Transverse colon (tissue), 4 donors: ENCODE data around the gene KATNA1. TPM values are rescaled to one million over a fixed set of nuclear protein-coding genes. Genes with fewer than 3 reads are reported as not detected.

Experiments
- DNase-seq: peaks from one replicate; pipeline ENCODE4 v3.0.0-alpha.2; 2019
- H3K27ac ChIP-seq, 4 donors: fragments of 200-600 bp; sonication (generic); 2 replicates each; pipeline ENCODE4 v1.5.1; 2016 to 2018; ENCODE audit warnings: inconsistent platforms in 4 of 4
- H3K27me3 ChIP-seq: fragments of 200-600 bp; sonication (generic); 2 replicates; pipeline ENCODE4 v1.5.1; 2017; ENCODE audit warnings: inconsistent platforms
- H3K36me3 ChIP-seq, 4 donors: fragments of 200-600 bp; sonication (generic); 2 replicates each; pipeline ENCODE4 v1.5.1; 2017 to 2019; ENCODE audit warnings: inconsistent platforms in 4 of 4
- H3K4me1 ChIP-seq, 4 donors: fragments of 200-600 bp; sonication (generic); 2 replicates each; pipeline ENCODE4 v1.5.1; 2017 to 2020; ENCODE audit warnings: inconsistent platforms in 4 of 4
- H3K4me3 ChIP-seq, 4 donors: fragments of 200-600 bp; sonication (generic); 1 replicate in 1 of 4; 2 replicates in 3 of 4; pipeline versions ENCODE4 v1.5.1 to v1.6.1; 2017 to 2019; ENCODE audit warnings: inconsistent platforms in 4 of 4
- H3K9me3 ChIP-seq, 2 donors: fragments of 200-600 bp; sonication (generic); 2 replicates each; pipeline ENCODE4 v1.5.1; 2017 to 2019; ENCODE audit warnings: inconsistent platforms in 2 of 2
- EP300 ChIP-seq: sonication (generic); formaldehyde crosslinking; IDR thresholded peaks from one replicate; pipeline ENCODE4 v1.6.1; 2017; ENCODE audit warnings: antibody characterized with exemption, low read depth
- POLR2A ChIP-seq: fragments of 450-650 bp; IDR thresholded peaks from one replicate; pipeline ENCODE4 v1.6.1; 2016; ENCODE audit warnings: antibody characterized with exemption, mild to moderate bottlenecking, moderate library complexity
- POLR2AphosphoS5 ChIP-seq, 3 donors: sonication (generic); formaldehyde crosslinking; IDR thresholded peaks; one replicate each; pipeline ENCODE4 v1.6.1; 2016; ENCODE audit warnings: antibody characterized with exemption in 3 of 3
- WGBS, 2 donors: methylation state at CpG; one replicate each; pipeline ENCODE4 v1.1.5; 2018; ENCODE audit warnings: low coverage in 1 of 2; 5-methylcytosine and 5-hydroxymethylcytosine counted together
- in situ Hi-C, 4 donors: fragments of 200-750 bp; cut with MboI; loops; one replicate each; pipeline versions ENCODE4 v1.15.0 to v1.15.1; 2017; ENCODE audit warnings: low sequenced_read_pairs in 3 of 4, low pct_ligation_motif_present in 1 of 4, low pct_unique_long_range_greater_than_20kb in 1 of 4
- intact Hi-C: fragments of 100-400 bp; cut with DNase I; formaldehyde crosslinking; loops from one replicate; pipeline ENCODE4 v1.15.1; 2023; ENCODE audit warnings: low total_unique reads
- total RNA-seq, 4 donors: library from RNA; depleted of rRNA; stranded (reverse); fragments of >200 nt; gene quantifications; one replicate each; pipeline ENCODE4 v1.1.0, GENCODE V29; 2016
- TF ChIP-seq, protein P1 (sequence below), 5 experiments: fragments of 200-600 bp in 3 of 5; fragments of 450-650 bp in 2 of 5; sonication (generic) in 3 of 5; IDR thresholded peaks; 1 replicate in 2 of 5; 2 replicates in 3 of 5; pipeline ENCODE4 v1.5.1; 2016 to 2017; ENCODE audit warnings: antibody characterized with exemption in 5 of 5, inconsistent platforms in 3 of 5, mild to moderate bottlenecking in 2 of 5, moderate library complexity in 1 of 5

KATNA1 gene
- total RNA-seq, 4 donors from 2014 or later: 2.4 to 16.5 (median 12.2) TPM

DNA sequence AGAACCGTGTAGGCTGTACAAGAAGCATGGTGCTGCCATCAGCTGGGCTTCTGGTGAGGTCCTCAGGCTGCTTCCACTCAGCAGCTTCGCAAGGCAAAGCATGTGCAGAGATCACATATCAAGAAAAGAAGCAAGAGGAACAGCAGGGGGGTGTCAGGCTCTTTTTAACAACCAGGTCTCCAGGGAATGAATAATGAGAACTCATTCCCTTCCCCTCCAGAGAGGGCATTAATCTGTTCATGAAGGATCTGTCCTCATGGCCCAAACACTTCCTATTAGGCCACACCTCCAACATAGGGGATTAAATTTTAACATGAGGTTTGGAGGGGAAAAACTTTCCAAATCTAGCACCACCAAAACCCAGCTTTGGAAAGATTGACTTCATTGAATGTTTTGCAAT lies 62.4 kb downstream of the KATNA1 start:
- in situ Hi-C loops (no loop called here), intact Hi-C loops (no loop called here)
- Histone ChIP-seq H3K27me3 (no peaks in the 10 kb centered on the region), H3K27ac (no peak overlapping the region), H3K9me3 (no peaks in the 10 kb centered on the region), H3K4me1 (no peaks in the 10 kb centered on the region), H3K36me3 (peaks cover 0 to 54% (median 22%) of the 10 kb centered on the region in 4 donors), H3K4me3 (no peak overlapping the region)
- DNase-seq: no peak
- WGBS, 2 donors: 92% methylated on average over 2 of the region's 2 CpGs; no CpG with 5 or more reads in 1 of the 2 donors
- no peak for TF ChIP-seq EP300
- no peak for TF ChIP-seq POLR2AphosphoS5 (IDR thresholded peaks at IDR 0.05)
- TF ChIP-seq, protein P1, sequence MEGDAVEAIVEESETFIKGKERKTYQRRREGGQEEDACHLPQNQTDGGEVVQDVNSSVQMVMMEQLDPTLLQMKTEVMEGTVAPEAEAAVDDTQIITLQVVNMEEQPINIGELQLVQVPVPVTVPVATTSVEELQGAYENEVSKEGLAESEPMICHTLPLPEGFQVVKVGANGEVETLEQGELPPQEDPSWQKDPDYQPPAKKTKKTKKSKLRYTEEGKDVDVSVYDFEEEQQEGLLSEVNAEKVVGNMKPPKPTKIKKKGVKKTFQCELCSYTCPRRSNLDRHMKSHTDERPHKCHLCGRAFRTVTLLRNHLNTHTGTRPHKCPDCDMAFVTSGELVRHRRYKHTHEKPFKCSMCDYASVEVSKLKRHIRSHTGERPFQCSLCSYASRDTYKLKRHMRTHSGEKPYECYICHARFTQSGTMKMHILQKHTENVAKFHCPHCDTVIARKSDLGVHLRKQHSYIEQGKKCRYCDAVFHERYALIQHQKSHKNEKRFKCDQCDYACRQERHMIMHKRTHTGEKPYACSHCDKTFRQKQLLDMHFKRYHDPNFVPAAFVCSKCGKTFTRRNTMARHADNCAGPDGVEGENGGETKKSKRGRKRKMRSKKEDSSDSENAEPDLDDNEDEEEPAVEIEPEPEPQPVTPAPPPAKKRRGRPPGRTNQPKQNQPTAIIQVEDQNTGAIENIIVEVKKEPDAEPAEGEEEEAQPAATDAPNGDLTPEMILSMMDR (IDR thresholded peaks at IDR 0.05): no peak
- no peak for TF ChIP-seq POLR2A

GRCh38 chr6:149581349-149581748 lies 67.2 kb downstream of the KATNA1 start:
- in situ Hi-C loops (no loop called here), intact Hi-C loops (no loop called here)
- TF ChIP-seq, protein P1 (IDR thresholded peaks at IDR 0.05): no peak
- TF ChIP-seq POLR2AphosphoS5 (IDR thresholded peaks at IDR 0.05) (no peak), EP300 (no peak), POLR2A (no peak)
- WGBS, 2 donors: 87 to 96% methylated on average over 3 to 5 of the region's 5 CpGs
- no peaks in the 10 kb centered on the region for H3K27me3 ChIP-seq
- H3K4me3 ChIP-seq: no peak overlapping the region
- no peak overlapping the region for H3K27ac ChIP-seq
- no peaks in the 10 kb centered on the region for H3K4me1 ChIP-seq
- H3K9me3 ChIP-seq: no peaks in the 10 kb centered on the region
- H3K36me3 ChIP-seq: peaks cover 0 to 44% (median 21%) of the 10 kb centered on the region in 4 donors
- DNase-seq: no peak

DNA sequence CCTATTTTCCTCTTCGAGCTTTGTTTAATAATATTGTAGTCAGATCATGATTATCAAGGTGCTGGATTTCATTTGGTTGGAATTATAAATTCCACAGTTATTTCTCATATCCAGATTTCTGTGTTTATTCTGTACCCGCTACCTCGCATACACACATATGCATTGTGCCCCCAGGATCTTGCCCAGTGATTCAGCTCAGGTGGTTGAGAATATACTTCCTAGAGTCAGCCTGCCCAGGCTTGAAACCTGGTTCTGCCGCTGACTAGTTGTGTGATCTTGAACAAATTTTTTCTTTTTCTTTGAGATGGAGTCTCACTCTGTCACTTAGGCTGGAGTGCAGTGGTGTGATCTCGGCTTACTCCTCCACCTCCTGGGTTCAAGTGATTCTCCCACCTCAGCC lies 67.6 kb downstream of the KATNA1 start:
- H3K4me3 ChIP-seq: no peak overlapping the region
- H3K4me1 ChIP-seq: no peaks in the 10 kb centered on the region
- WGBS, 2 donors: 97 to 99% methylated on average over 3 to 5 of the region's 5 CpGs
- H3K27ac ChIP-seq: no peak overlapping the region
- H3K9me3 ChIP-seq: no peaks in the 10 kb centered on the region
- no peak for DNase-seq
- intact Hi-C loops: no loop called here
- no peaks in the 10 kb centered on the region for H3K27me3 ChIP-seq
- TF ChIP-seq EP300: no peak
- TF ChIP-seq, protein P1 (IDR thresholded peaks at IDR 0.05): no peak
- TF ChIP-seq POLR2AphosphoS5 (IDR thresholded peaks at IDR 0.05): no peak
- TF ChIP-seq POLR2A: no peak
- in situ Hi-C loops: no loop called here
- H3K36me3 ChIP-seq: peaks cover 0 to 39% (median 19%) of the 10 kb centered on the region in 4 donors

GRCh38 chr6:149567945-149568585 lies 80.4 kb downstream of the KATNA1 start:
- Histone ChIP-seq H3K4me3 (no peak overlapping the region), H3K27me3 (no peaks in the 10 kb centered on the region), H3K36me3 (no peaks in the 10 kb centered on the region), H3K9me3 (no peaks in the 10 kb centered on the region), H3K4me1 (peaks cover 11 to 25% (median 16%) of the 10 kb centered on the region in 4 donors), H3K27ac (no peak overlapping the region)
- DNase-seq: no peak
- intact Hi-C loops: no loop called here
- WGBS, 2 donors: 70 to 90% methylated on average over 7 of the region's 7 CpGs
- in situ Hi-C loops: loop anchor here in 1 of 4 donors (25.0 kb wide), 1 partner anchor 144 kb away; the partner anchor contains the start of gene LATS1
- TF ChIP-seq POLR2AphosphoS5 (IDR thresholded peaks at IDR 0.05): no peak
- no peak for TF ChIP-seq POLR2A
- no peak for TF ChIP-seq EP300
- TF ChIP-seq, protein P1 (IDR thresholded peaks at IDR 0.05): no peak
